ENCODE results near the gene ANKRD12. TPM values are rescaled to one million over a fixed set of nuclear protein-coding genes. Genes with fewer than 3 reads are reported as not detected.

The ANKRD12 gene
- total and polyA plus RNA-seq, 2 of the 4 experiments (the other 2 are of a cell fraction), result 2.6 to 12.9 TPM

DNA sequence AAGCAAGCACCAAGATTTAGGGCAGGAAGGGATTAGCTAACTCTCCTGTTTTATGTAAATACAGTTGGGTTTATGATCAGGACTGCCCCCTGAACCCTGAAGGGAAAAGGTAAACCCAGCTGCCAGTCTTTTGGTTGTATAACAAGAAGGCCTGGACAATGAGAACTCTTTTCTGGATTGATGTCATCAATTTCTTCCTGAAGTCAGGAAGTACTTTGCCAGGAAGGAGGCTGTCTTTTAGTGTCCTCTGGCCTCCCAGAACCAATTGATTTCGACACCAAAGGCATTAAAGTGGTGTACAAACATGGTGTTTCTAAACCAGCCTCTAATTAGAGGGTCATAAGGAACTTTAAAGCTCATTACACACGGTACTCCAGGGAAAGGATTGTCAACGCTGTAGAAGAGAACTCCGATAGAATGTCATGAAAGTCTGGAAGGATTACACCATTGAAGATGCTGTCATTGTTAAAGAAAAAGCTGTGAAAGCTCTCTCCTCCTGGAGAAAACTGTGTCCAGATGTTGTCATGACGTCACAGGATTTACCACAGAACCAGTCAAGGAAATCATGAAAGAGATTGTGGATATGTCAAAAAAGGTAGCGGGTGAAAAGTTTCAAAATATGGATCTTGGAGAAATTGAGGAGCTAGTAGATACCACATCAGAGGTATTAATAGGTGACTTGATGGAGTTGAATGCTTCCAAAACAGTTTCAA lies 78.8 kb downstream of the ANKRD12 start:
- dilution Hi-C loops (cut with HindIII; ENCODE audit: low sequenced_read_pairs, unreplicated experiment) (no loop called here), intact Hi-C loops (cut with micrococcal nuclease) (no loop called here), in situ Hi-C loops (cut with MboI; ENCODE audit: low sequenced_read_pairs) (no loop called here)
- WGBS, 2 experiments (ENCODE audit: extremely low coverage in 2 of 2, insufficient read length in 1 of 2), result 100% methylated on average over 1 of the region's 6 CpGs; no CpG with 5 or more reads in 1 of the 2 experiments
- Histone ChIP-seq H2AK9ac (replicated peaks; ENCODE audit: low read depth, low read length, poor library complexity) (no peak overlapping the region), H3K27ac (ENCODE audit: insufficient read depth, low read length) (no peak overlapping the region), H3K9me1 (ENCODE audit: insufficient read depth, low read length) (no peaks in the 10 kb centered on the region), H3K36me3 (ENCODE audit: control insufficient read depth, insufficient read depth, low read length) (peaks cover 25% of the 10 kb centered on the region), H3K4me2 (ENCODE audit: low read depth, low read length) (no peak overlapping the region), H3K4me3 (ENCODE audit: insufficient read depth, low read depth, low read length) (no peak overlapping the region), H3K9ac (ENCODE audit: low read depth, low read length) (no peak overlapping the region), H3K79me1 (ENCODE audit: low read depth in 1 of 2, low read length in 2 of 2) (peaks cover 9 to 12% of the 10 kb centered on the region in 2 experiments; a peak in 3 of 4 replicates), H4K20me1 (ENCODE audit: insufficient read depth, low read length) (no peaks in the 10 kb centered on the region), H3K23ac (ENCODE audit: low read depth, low read length) (no peak overlapping the region), H2BK5ac (ENCODE audit: low read depth, low read length, poor library complexity, severe bottlenecking) (no peak overlapping the region), H4K8ac (ENCODE audit: low read depth in 2 of 2, low read length in 2 of 2) (no peak overlapping the region), H2BK20ac (ENCODE audit: low read depth, low read length) (no peak overlapping the region), H2AFZ (replicated peaks; ENCODE audit: low read length, poor library complexity) (no peak overlapping the region), H3K4me1 (ENCODE audit: control insufficient read depth, insufficient read depth, low read length) (no peaks in the 10 kb centered on the region), H2BK15ac (ENCODE audit: low read depth, low read length) (no peak overlapping the region), H3K9me3 (ENCODE audit: control insufficient read depth, insufficient read depth, low read length) (no peaks in the 10 kb centered on the region), H3K27me3 (ENCODE audit: control insufficient read depth, insufficient read depth, low read length) (no peaks in the 10 kb centered on the region), H2AK5ac (ENCODE audit: low read depth, low read length) (no peak overlapping the region), H4K5ac (ENCODE audit: low read depth, low read length) (no peak overlapping the region), H2BK120ac (ENCODE audit: low read depth, low read length) (no peak overlapping the region), H3K4ac (ENCODE audit: low read depth, low read length) (no peak overlapping the region), H3K18ac (ENCODE audit: low read depth, low read length) (no peak overlapping the region), H3K14ac (replicated peaks; ENCODE audit: low read depth, low read length) (no peak overlapping the region), H4K91ac (ENCODE audit: insufficient read depth, low read depth, low read length) (no peak overlapping the region), H3K56ac (ENCODE audit: extremely low read depth, insufficient read depth, low read length) (no peak overlapping the region)
- DNase-seq, result no peak
- TF ChIP-seq RAD21 (IDR thresholded peaks at IDR 0.05; ENCODE audit: low read length) (no peak), MAZ (IDR thresholded peaks at IDR 0.05; ENCODE audit: borderline replicate concordance, low read depth, low read length) (no peak), RCOR1 (IDR thresholded peaks at IDR 0.05; ENCODE audit: insufficient replicate concordance, low read length) (no peak), FOS (IDR thresholded peaks at IDR 0.05; ENCODE audit: low read depth, low read length) (no peak), MAFK (IDR thresholded peaks at IDR 0.05; ENCODE audit: low read depth, low read length) (no peak), NFE2L2 (IDR thresholded peaks at IDR 0.05; ENCODE audit: low read depth, low read length) (no peak), CEBPB (IDR thresholded peaks at IDR 0.05; ENCODE audit: low read depth, low read length) (no peak), USF2 (IDR thresholded peaks at IDR 0.05; ENCODE audit: low read depth, low read length) (no peak), BHLHE40 (IDR thresholded peaks at IDR 0.05; ENCODE audit: low read depth, low read length) (no peak), MXI1 (IDR thresholded peaks at IDR 0.05; ENCODE audit: borderline replicate concordance, low read depth, low read length) (no peak), SMC3 (IDR thresholded peaks at IDR 0.05; ENCODE audit: low read depth, low read length) (no peak), RFX5 (IDR thresholded peaks at IDR 0.05; ENCODE audit: low read depth, low read length) (no peak), CHD1 (IDR thresholded peaks at IDR 0.05; ENCODE audit: low read depth, low read length) (no peak), POLR2A (IDR thresholded peaks at IDR 0.05; ENCODE audit: low read depth, low read length) (no peak)
- TF ChIP-seq, protein P1, sequence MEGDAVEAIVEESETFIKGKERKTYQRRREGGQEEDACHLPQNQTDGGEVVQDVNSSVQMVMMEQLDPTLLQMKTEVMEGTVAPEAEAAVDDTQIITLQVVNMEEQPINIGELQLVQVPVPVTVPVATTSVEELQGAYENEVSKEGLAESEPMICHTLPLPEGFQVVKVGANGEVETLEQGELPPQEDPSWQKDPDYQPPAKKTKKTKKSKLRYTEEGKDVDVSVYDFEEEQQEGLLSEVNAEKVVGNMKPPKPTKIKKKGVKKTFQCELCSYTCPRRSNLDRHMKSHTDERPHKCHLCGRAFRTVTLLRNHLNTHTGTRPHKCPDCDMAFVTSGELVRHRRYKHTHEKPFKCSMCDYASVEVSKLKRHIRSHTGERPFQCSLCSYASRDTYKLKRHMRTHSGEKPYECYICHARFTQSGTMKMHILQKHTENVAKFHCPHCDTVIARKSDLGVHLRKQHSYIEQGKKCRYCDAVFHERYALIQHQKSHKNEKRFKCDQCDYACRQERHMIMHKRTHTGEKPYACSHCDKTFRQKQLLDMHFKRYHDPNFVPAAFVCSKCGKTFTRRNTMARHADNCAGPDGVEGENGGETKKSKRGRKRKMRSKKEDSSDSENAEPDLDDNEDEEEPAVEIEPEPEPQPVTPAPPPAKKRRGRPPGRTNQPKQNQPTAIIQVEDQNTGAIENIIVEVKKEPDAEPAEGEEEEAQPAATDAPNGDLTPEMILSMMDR (conservative IDR thresholded peaks at IDR 0.05; ENCODE audit: low read depth, low read length), result no peak
- ChIA-PET POLR2A (ENCODE audit: unreplicated experiment) (no interaction called here), CTCF (no interaction called here)
- BruUV-seq (replicated peaks), result no TSS peak
- no peak for ATAC-seq (ENCODE audit: low read depth)
